Skeletal muscle satellite cell (primary cell): ENCODE results near the gene RPL35A.
"Not testable (repeated sequence)": the region's sequence is repeated elsewhere in the genome, so short reads cannot be mapped to it uniquely, and the experiment has no call there.

Experiments used
- H3K27me3 ChIP-seq: 2 replicates; pipeline ENCODE4 v1.7.0; 2013; ENCODE audit warnings: low read length; ENCODE audit not compliant: control insufficient read depth, insufficient read depth
- H3K36me3 ChIP-seq: 2 replicates; pipeline ENCODE4 v1.7.0; 2013; ENCODE audit warnings: mild to moderate bottlenecking, control low read depth, low read length; ENCODE audit not compliant: insufficient read depth
- H3K4me1 ChIP-seq: 2 replicates; pipeline ENCODE4 v1.7.0; 2013; ENCODE audit warnings: low read length; ENCODE audit not compliant: control insufficient read depth, insufficient read depth
- H3K4me2 ChIP-seq: 2 replicates; pipeline ENCODE4 v1.7.0; 2013; ENCODE audit warnings: mild to moderate bottlenecking, low read length
- H3K4me3 ChIP-seq: 2 replicates; pipeline ENCODE4 v1.7.0; 2013; ENCODE audit warnings: low read length
- H3K9ac ChIP-seq: 2 replicates; pipeline ENCODE4 v1.7.0; 2013; ENCODE audit warnings: mild to moderate bottlenecking, low read depth, low read length, moderate library complexity
- H3K9me3 ChIP-seq: replicated peaks from 2 replicates; pipeline ENCODE4 v1.7.0; 2013; ENCODE audit warnings: mild to moderate bottlenecking, control low read depth, low read length

RPL35A gene

GRCh38 chr3:197926418-197926817, 23.6 kb upstream of the RPL35A start:
- Histone ChIP-seq H3K36me3 (no peaks in the 10 kb centered on the region), H3K9me3 (no peaks in the 10 kb centered on the region), H3K9ac (no peak overlapping the region), H3K4me3 (no peak overlapping the region), H3K4me2 (no peak overlapping the region), H3K27me3 (no peaks in the 10 kb centered on the region), H3K4me1 (no peaks in the 10 kb centered on the region)

GRCh38 chr3:197927578-197927977, 22.4 kb upstream of the RPL35A start:
- not testable (repeated sequence) for H3K36me3 ChIP-seq, H3K4me1 ChIP-seq, H3K4me2 ChIP-seq, H3K9ac ChIP-seq, H3K27me3 ChIP-seq, H3K9me3 ChIP-seq, H3K4me3 ChIP-seq

GRCh38 chr3:197936819-197937384, 13.1 kb upstream of the RPL35A start:
- no peaks in the 10 kb centered on the region for H3K9me3 ChIP-seq
- no peak overlapping the region for H3K4me3 ChIP-seq
- no peak overlapping the region for H3K4me2 ChIP-seq
- H3K4me1 ChIP-seq: no peaks in the 10 kb centered on the region
- H3K36me3 ChIP-seq: no peaks in the 10 kb centered on the region
- no peaks in the 10 kb centered on the region for H3K27me3 ChIP-seq
- H3K9ac ChIP-seq: no peak overlapping the region

- Histone ChIP-seq H3K27me3 (no peaks in the 10 kb centered on the region), H3K4me1 (no peaks in the 10 kb centered on the region), H3K9me3 (no peaks in the 10 kb centered on the region), H3K36me3 (no peaks in the 10 kb centered on the region), H3K4me2 (no peak overlapping the region), H3K4me3 (no peak overlapping the region), H3K9ac (no peak overlapping the region)
Observed at GRCh38 chr3:197940745-197941384, 9.1 kb upstream of the RPL35A start.

- no peaks in the 10 kb centered on the region for H3K36me3 ChIP-seq
- H3K27me3 ChIP-seq: no peaks in the 10 kb centered on the region
- no peak overlapping the region for H3K9ac ChIP-seq
- H3K4me1 ChIP-seq: no peaks in the 10 kb centered on the region
- no peak overlapping the region for H3K4me2 ChIP-seq
- no peak overlapping the region for H3K4me3 ChIP-seq
- H3K9me3 ChIP-seq: no peaks in the 10 kb centered on the region
Observed at GRCh38 chr3:197942956-197943556, 6.9 kb upstream of the RPL35A start.

- Histone ChIP-seq H3K4me3 (peak overlapping the region; percentile 85), H3K4me1 (peaks cover 28% of the 10 kb centered on the region), H3K9ac (peak overlapping the region; percentile 99)
Observed at GRCh38 chr3:197949191-197949777, 706 bp upstream of the RPL35A start.

GRCh38 chr3:197950677-197951061, 679 bp downstream of the RPL35A start:
- Histone ChIP-seq H3K4me3 (peak overlapping the region; percentile 85), H3K4me2 (peak overlapping the region; percentile 76), H3K9ac (peak overlapping the region; percentile 99), H3K9me3 (no peaks in the 10 kb centered on the region), H3K27me3 (no peaks in the 10 kb centered on the region), H3K4me1 (peaks cover 28% of the 10 kb centered on the region), H3K36me3 (peaks cover 45% of the 10 kb centered on the region)

More at GRCh38 chr3:197949191-197949777, 706 bp upstream of the RPL35A start:
- Histone ChIP-seq H3K4me2 (peak overlapping the region; percentile 76), H3K36me3 (peaks cover 32% of the 10 kb centered on the region), H3K9me3 (no peaks in the 10 kb centered on the region), H3K27me3 (no peaks in the 10 kb centered on the region)

- H3K36me3 ChIP-seq: peaks cover 54% of the 10 kb centered on the region
- no peaks in the 10 kb centered on the region for H3K27me3 ChIP-seq
- peaks cover 28% of the 10 kb centered on the region for H3K4me1 ChIP-seq
- H3K4me2 ChIP-seq: peak overlapping the region; percentile 76
- H3K9me3 ChIP-seq: no peaks in the 10 kb centered on the region
- H3K4me3 ChIP-seq: peak overlapping the region; percentile 85
- H3K9ac ChIP-seq: peak overlapping the region; percentile 99
Observed at GRCh38 chr3:197951392-197951990, 1.5 kb downstream of the RPL35A start.

GRCh38 chr3:197952440-197952839, 2.5 kb downstream of the RPL35A start:
- Histone ChIP-seq H3K9me3 (no peaks in the 10 kb centered on the region), H3K27me3 (no peaks in the 10 kb centered on the region), H3K4me3 (no peak overlapping the region), H3K4me1 (peaks cover 32% of the 10 kb centered on the region), H3K9ac (no peak overlapping the region), H3K4me2 (peak overlapping the region; percentile 30), H3K36me3 (peaks cover 62% of the 10 kb centered on the region)

GRCh38 chr3:197953325-197953724, 3.3 kb downstream of the RPL35A start:
- Histone ChIP-seq H3K4me1 (peaks cover 32% of the 10 kb centered on the region), H3K4me2 (peak overlapping the region; percentile 57), H3K36me3 (peaks cover 65% of the 10 kb centered on the region), H3K9ac (peak overlapping the region; percentile 42), H3K4me3 (no peak overlapping the region), H3K9me3 (no peaks in the 10 kb centered on the region), H3K27me3 (no peaks in the 10 kb centered on the region)

GRCh38 chr3:197953881-197954280, 3.9 kb downstream of the RPL35A start:
- Histone ChIP-seq H3K9ac (peak overlapping the region; percentile 42), H3K4me1 (peaks cover 32% of the 10 kb centered on the region), H3K4me3 (no peak overlapping the region), H3K27me3 (no peaks in the 10 kb centered on the region), H3K9me3 (no peaks in the 10 kb centered on the region), H3K36me3 (peaks cover 65% of the 10 kb centered on the region), H3K4me2 (peak overlapping the region; percentile 57)
